SH-SY5Y (cell line): ENCODE measurements around the gene MCOLN2.

Experiments used
- GATA2 ChIP-seq: IDR thresholded peaks from 2 replicates; pipeline ENCODE4 v1.6.1; 2011; ENCODE audit warnings: mild to moderate bottlenecking, low read depth, low read length
- GATA3 ChIP-seq: IDR thresholded peaks from 2 replicates; pipeline ENCODE4 v1.6.1; 2011; ENCODE audit warnings: low read depth, mild to moderate bottlenecking, low read length, moderate library complexity

The MCOLN2 gene

DNA sequence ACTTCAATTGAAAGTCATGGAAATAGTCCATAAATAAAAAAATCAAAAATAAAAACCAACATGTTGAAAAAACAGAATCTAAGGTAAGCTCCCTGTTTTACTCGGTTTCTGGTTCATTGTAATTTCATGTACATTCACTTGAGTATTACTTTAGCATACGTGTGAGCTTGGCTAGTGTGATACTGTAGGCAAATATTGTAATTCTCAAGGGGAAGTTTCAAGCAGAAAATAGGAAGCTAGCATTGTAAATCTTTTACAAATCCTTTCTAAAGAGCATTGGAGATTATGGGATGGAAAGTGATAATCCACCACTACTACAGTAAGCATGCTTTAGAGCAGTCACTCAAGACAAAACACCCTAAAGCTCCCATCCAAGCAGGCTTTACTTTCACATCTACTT is 100.6 kb downstream of the MCOLN2 start:
- TF ChIP-seq GATA2 (no peak), GATA3 (no peak)

DNA sequence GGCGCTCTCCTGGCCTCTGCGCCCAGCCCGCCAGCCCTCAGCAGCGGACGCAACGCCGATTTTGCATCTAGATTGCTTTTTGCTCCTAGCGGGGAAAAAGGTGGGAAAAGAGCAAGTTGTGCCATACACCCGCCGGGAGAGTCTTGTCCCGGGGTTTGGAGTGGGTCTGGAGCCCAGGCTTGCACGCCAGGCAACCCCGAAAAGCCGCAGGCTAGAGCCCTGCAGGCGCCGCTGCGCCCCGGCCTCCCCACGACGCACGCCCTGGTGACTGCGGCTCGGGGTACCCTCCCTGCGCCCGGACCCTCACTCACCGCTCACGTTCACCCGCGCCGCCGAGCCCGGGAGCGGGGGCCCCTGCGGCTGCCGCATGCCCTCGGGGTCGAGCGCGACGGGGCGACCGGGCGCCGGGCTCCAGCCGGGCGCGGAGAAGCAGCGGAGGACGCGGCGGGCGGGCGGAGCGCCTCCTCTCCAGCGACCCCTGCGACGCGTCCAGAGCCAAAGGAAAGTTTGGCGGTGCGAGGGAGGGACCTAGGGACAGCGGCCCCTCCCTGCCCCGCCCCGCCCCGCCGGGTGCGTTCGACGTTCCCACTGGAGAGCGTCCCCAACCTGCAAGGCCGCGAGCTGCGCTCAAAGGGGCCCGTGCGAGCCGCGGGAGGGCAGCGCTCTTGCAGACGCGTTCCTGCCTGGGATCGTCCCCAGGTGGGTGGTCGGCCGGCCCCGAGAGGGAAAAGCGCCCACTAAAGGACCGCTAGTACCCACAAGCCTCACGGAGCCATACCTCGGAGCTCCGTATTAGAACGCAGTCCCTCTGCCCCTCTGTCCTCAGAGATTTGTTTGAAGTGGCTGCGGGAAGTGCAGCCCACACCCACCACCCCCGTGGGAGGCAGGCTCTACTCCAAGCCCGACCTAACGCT is 104.0 kb downstream of the MCOLN2 start, which contains the start of gene LPAR3:
LPAR3 (minus strand) TSS at position 502 of the 914 bp plus-strand sequence. CDS start 27,086 bp downstream, outside the sequence.
- TF ChIP-seq GATA3 (no peak), GATA2 (0 out of 2 replicates have a peak, but pooled peaks have one; percentile 12)

- TF ChIP-seq GATA2 (no peak), GATA3 (no peak)
Observed at GRCh38 chr1:84890566-84890965, 106.3 kb downstream of the MCOLN2 start.

DNA sequence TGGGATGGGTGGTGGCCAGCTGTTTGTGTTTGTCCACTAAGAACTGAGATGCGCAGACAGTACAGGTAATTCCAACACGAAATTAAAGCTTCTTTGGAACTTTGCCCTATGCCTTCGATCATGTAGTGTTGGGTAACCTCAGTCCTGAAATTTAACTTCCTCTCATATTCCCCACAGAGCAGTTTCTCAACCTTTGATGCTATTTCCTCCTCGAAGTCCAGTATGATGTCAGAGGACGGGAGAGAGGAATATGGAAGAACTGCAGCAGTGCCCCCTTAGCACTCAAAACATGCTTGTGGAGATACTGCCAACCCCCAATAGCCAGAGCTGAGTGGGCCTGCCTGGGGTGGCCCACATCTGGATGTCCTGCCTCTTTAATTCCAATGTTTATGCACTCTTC is 107.5 kb downstream of the MCOLN2 start:
- TF ChIP-seq GATA3 (no peak), GATA2 (no peak)

GRCh38 chr1:84888753-84889152 is 108.2 kb downstream of the MCOLN2 start:
- TF ChIP-seq GATA3 = no peak
- TF ChIP-seq GATA2 = no peak

GRCh38 chr1:84887261-84887934 is 109.5 kb downstream of the MCOLN2 start:
- no peak for TF ChIP-seq GATA3
- no peak for TF ChIP-seq GATA2

DNA sequence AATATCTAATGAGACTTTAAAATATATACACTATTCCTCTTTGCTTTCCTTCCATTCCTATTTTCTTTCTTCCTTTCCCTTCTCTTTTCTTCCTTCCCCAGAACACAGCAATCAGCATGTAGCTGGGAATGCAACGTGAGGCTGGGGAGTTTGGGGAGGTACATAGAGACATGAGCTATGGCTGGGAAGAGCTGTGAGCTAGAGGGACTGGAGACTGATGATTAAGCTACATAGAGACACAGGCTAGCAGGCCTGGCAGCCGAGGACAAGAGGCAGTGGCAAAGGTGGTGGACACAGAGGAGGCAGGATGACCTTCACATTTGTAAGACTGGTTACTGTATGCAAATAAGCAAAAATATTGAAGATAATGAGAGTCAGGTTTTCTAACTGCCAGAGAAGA is 111.4 kb downstream of the MCOLN2 start:
- TF ChIP-seq GATA2 (no peak), GATA3 (no peak)

DNA sequence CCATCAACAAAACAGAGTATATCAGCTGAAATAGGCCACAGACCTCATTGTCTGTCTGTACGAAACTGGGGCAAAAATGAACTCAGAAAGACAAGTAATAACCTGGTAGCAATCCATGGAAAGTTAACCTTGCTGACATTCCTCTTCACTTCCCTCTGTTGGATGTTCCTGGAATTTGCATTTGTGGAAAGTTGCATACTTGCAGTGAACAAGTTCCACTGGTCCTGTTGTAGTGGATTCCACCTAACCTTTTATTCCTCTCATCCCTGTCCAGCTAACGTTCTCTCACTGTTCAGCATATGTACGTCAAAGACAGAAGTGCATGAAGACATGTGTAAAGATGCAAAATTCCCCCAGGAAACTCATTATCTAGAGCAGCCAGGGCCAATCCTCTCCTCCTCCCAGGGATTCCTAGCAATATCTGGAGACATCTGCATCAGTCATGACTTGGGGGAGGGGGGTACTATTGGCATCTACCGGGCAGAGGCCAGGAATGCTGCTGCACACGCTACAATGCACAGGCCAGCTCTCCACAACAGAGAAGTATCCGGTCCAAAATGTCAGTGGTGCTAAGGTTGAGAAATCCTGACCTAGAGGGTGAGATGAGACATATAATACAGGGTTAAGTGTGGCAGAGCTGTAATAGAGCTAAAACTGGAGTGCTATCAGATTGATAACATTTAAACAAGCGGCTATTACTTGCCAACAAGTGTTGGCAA is 112.1 kb downstream of the MCOLN2 start:
- TF ChIP-seq GATA3 (no peak), GATA2 (no peak)

DNA sequence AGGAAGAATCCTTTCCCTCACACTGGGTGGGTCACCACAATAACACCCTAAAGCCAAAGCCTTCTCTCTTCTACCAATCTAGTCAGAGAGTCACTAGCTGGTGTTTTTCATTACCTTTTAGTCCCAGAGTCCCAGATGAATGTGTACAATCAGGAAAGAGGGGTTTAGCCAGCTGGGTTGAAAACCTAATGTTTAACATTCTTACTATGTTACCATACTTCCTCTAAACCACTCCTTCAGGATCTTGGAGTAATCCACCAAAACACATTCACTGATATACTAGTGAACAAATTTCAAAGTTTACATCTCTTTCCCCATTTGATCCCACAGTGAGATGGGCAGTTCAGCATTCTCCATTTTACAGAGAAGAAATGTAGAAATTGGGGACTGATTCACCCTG is 113.6 kb downstream of the MCOLN2 start:
- TF ChIP-seq GATA3 (no peak), GATA2 (no peak)

DNA sequence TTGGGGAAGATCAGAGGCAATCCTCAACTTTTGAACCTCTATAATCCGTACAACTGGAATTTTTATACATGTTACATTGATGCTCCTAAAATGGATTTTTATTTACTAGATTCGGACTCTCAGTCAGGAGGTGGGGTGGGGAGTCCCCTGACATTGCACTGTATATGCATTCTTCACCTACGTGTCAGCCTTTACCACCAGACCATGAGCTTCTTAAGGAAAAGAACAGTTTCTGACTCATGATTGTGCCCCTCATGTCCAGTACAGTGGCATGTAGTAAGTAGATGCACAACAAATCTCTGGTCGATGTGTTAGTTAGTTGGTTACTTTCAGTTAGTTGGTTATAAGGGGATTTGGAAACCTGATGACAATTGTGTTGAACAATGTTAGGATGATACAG is 119.3 kb downstream of the MCOLN2 start:
- TF ChIP-seq GATA2 (no peak), GATA3 (no peak)

DNA sequence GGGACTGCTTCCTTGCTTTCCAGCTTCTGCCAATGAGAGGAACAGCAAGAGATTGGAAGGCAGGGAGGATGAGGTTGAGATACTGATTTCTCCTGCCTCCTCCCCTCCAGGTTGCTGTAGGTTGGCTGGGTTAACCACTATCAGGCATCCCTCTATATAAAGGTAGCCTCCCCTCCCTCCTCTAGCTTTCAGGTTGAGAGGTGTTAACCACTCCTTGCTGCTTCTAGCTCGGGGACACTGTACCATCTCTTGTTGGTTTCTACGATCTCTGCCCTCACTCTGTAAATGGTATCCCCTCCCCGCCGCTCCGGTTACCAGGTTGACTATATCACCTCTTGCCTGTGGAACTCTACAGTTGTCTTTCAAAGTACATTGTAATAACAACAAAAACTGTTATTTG is 120.6 kb downstream of the MCOLN2 start:
- TF ChIP-seq GATA2 (no peak), GATA3 (no peak)
